Stimulated activated effector memory CD8-positive, alpha-beta T cell treated with anti-CD3 and anti-CD28 coated beads, Interleukin-12 subunit alpha, Interleukin-12 subunit beta, amount 100 ng/mL, for 72 hours (primary cell): Measurements from ENCODE around the gene ZNF438.

Source experiments
- ATAC-seq: fragments of 150-1000 bp; cut with Tn5 transposase; 2 replicates; pipeline ENCODE4 v1.10.0; 2021
- DNase-seq, 2 donors: peaks; one replicate each; pipeline ENCODE4 v3.0.0; 2021 to 2022; ENCODE audit warnings: low spot score in 2 of 2
- H3K27ac Mint-ChIP-seq: one replicate; pipeline ENCODE4 v1.8.0; 2022; ENCODE audit warnings: mild to moderate bottlenecking, mixed read lengths
- H3K36me3 Mint-ChIP-seq: one replicate; pipeline ENCODE4 v1.8.0; 2022; ENCODE audit warnings: mild to moderate bottlenecking, mixed read lengths
- H3K4me1 Mint-ChIP-seq: one replicate; pipeline ENCODE4 v1.8.0; 2022; ENCODE audit warnings: mixed read lengths
- H3K4me3 Mint-ChIP-seq: one replicate; pipeline ENCODE4 v1.8.0; 2022; ENCODE audit warnings: mild to moderate bottlenecking, mixed read lengths
- H3K9me3 Mint-ChIP-seq: one replicate; pipeline ENCODE4 v1.8.0; 2022; ENCODE audit warnings: mixed read lengths

Gene ZNF438, protein sequence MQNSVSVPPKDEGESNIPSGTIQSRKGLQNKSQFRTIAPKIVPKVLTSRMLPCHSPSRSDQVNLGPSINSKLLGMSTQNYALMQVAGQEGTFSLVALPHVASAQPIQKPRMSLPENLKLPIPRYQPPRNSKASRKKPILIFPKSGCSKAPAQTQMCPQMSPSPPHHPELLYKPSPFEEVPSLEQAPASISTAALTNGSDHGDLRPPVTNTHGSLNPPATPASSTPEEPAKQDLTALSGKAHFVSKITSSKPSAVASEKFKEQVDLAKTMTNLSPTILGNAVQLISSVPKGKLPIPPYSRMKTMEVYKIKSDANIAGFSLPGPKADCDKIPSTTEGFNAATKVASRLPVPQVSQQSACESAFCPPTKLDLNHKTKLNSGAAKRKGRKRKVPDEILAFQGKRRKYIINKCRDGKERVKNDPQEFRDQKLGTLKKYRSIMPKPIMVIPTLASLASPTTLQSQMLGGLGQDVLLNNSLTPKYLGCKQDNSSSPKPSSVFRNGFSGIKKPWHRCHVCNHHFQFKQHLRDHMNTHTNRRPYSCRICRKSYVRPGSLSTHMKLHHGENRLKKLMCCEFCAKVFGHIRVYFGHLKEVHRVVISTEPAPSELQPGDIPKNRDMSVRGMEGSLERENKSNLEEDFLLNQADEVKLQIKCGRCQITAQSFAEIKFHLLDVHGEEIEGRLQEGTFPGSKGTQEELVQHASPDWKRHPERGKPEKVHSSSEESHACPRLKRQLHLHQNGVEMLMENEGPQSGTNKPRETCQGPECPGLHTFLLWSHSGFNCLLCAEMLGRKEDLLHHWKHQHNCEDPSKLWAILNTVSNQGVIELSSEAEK

GRCh38 chr10:31031558-31032257 lies at the start of gene ZNF438:
Gene ZNF438, minus strand, starts transcription at chr10:31031865. Its CDS starts 154,831 bp downstream, at chr10:30877034.
- Mint-ChIP-seq H3K9me3 (no peaks in the 10 kb centered on the region), H3K27ac (peak within 1 kb of the TSS; percentile 98), H3K36me3 (peaks cover 7% of the 10 kb centered on the region), H3K4me3 (peak within 1 kb of the TSS; percentile 82), H3K4me1 (peaks cover 13% of the 10 kb centered on the region)
- peak; percentile 97 to 98 for DNase-seq
- ATAC-seq: peak; percentile 90

DNA sequence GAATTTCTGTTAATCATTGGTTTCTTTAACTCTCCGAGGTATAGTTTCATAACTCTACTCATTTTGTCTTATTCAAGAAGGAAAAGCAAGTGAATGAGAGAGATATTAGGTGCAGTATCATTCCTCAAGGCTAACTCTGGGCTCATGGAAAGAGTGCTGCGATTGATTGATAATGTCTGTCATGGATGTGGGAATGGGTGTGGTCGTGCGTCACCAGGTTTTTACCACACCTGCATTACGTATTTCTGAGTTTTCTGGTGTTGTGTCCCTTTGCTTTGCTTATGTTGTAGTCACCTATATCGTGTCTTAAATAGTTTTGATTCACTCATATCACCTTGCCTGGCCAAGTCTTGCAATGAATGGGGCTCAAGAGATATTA lies 44.9 kb upstream of the ZNF438 start:
- no peaks in the 10 kb centered on the region for H3K9me3 Mint-ChIP-seq
- no peaks in the 10 kb centered on the region for H3K36me3 Mint-ChIP-seq
- H3K4me3 Mint-ChIP-seq: no peak overlapping the region
- H3K27ac Mint-ChIP-seq: no peak overlapping the region
- ATAC-seq (no peak), DNase-seq (no peak)
- no peaks in the 10 kb centered on the region for H3K4me1 Mint-ChIP-seq

GRCh38 chr10:31075881-31076609 lies 44.4 kb upstream of the ZNF438 start:
- Mint-ChIP-seq H3K27ac (no peak overlapping the region), H3K36me3 (no peaks in the 10 kb centered on the region), H3K4me3 (no peak overlapping the region), H3K9me3 (no peaks in the 10 kb centered on the region), H3K4me1 (no peaks in the 10 kb centered on the region)
- no peak for ATAC-seq
- no peak for DNase-seq

- no peaks in the 10 kb centered on the region for H3K36me3 Mint-ChIP-seq
- no peak overlapping the region for H3K4me3 Mint-ChIP-seq
- H3K27ac Mint-ChIP-seq: no peak overlapping the region
- no peak for ATAC-seq
- DNase-seq: no peak
- H3K4me1 Mint-ChIP-seq: no peaks in the 10 kb centered on the region
- no peaks in the 10 kb centered on the region for H3K9me3 Mint-ChIP-seq
These were observed 43.8 kb upstream of the ZNF438 start for GRCh38 chr10:31075434-31075833.

GRCh38 chr10:31074722-31075086 lies 43.0 kb upstream of the ZNF438 start:
- no peaks in the 10 kb centered on the region for H3K4me1 Mint-ChIP-seq
- no peaks in the 10 kb centered on the region for H3K36me3 Mint-ChIP-seq
- no peaks in the 10 kb centered on the region for H3K9me3 Mint-ChIP-seq
- H3K27ac Mint-ChIP-seq: no peak overlapping the region
- no peak for DNase-seq
- ATAC-seq: no peak
- no peak overlapping the region for H3K4me3 Mint-ChIP-seq

DNA sequence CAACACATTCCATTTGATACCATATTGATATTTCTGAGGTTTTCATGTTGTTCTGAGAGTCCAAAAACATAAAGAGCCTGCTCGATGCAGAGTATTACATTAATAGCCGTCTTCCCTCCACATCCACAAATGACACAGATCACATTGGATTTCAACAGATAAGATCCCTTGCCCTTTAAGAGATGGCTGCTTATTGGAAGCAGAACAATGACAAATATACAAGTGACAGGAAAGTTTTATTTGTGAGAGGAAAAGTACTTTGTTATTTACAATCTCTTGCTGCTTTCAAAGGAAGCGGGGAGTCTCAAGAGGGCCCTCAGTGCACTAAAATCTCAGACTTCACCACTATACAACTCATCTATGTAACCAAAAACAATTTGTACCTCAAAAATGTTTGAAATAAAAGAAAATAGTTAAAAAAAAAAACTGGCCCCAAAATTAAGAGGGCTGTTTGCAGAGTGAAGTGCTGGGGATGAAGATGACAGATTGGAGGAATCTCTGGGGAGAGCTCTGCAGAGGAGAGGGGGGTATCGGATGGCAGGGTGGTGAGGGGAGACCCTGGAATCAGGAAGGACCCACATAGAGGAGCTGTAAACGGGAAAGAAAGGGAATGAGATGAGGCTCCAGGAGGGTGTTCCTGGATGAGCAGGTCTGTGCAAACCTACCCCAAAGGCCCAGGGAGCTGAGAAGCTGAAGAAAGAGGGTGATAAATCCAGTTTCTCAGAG lies 42.5 kb upstream of the ZNF438 start:
- H3K4me3 Mint-ChIP-seq: no peak overlapping the region
- DNase-seq: no peak
- no peaks in the 10 kb centered on the region for H3K9me3 Mint-ChIP-seq
- H3K4me1 Mint-ChIP-seq: no peaks in the 10 kb centered on the region
- no peaks in the 10 kb centered on the region for H3K36me3 Mint-ChIP-seq
- no peak overlapping the region for H3K27ac Mint-ChIP-seq
- no peak for ATAC-seq

- DNase-seq: no peak
- Mint-ChIP-seq H3K36me3 (no peaks in the 10 kb centered on the region), H3K9me3 (no peaks in the 10 kb centered on the region), H3K27ac (no peak overlapping the region), H3K4me3 (no peak overlapping the region), H3K4me1 (no peaks in the 10 kb centered on the region)
- no peak for ATAC-seq
These were observed 41.5 kb upstream of the ZNF438 start for GRCh38 chr10:31073211-31073610.

- no peak overlapping the region for H3K4me3 Mint-ChIP-seq
- no peak overlapping the region for H3K27ac Mint-ChIP-seq
- ATAC-seq (no peak), DNase-seq (no peak)
- H3K36me3 Mint-ChIP-seq: no peaks in the 10 kb centered on the region
- H3K9me3 Mint-ChIP-seq: no peaks in the 10 kb centered on the region
- H3K4me1 Mint-ChIP-seq: no peaks in the 10 kb centered on the region
These were observed 40.8 kb upstream of the ZNF438 start for GRCh38 chr10:31072451-31072850.

DNA sequence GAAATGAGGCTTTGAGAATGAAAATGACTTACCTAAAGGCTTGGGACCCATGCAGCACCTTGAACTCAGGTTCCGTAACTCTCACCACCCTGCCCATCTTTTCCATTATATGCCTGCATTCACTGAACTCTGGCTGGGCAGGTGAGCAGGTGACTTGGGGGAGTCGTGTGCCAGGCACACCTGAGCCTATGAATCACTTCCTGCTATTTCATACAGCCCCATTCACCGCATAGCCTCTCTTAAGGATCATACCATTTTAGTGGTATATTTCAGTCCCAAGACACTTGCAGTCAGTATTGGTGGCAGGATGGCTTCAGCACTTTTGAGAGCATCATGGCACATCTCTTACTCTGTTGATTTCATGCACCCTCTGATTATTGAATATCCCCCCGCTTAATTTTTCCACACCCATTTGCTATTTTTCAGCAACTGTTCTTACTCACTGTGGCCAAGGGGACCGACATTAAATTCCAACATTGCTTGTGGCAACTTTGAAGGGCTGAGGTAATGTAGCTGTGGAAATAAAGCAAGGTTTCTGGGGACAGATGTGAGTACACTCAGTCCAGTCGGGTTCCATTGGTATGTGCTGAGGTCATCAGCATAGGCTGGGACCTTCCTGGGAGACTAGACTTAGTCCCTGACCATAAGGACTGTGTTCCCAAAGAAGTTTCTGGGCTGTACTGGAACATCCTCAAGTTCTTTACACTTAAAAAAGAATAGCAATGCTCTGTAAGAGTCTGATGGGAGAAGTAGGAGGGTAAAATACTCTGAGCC lies 39.8 kb upstream of the ZNF438 start:
- no peak overlapping the region for H3K4me3 Mint-ChIP-seq
- H3K9me3 Mint-ChIP-seq: no peaks in the 10 kb centered on the region
- H3K27ac Mint-ChIP-seq: no peak overlapping the region
- no peak for ATAC-seq
- H3K4me1 Mint-ChIP-seq: no peaks in the 10 kb centered on the region
- no peaks in the 10 kb centered on the region for H3K36me3 Mint-ChIP-seq
- no peak for DNase-seq

DNA sequence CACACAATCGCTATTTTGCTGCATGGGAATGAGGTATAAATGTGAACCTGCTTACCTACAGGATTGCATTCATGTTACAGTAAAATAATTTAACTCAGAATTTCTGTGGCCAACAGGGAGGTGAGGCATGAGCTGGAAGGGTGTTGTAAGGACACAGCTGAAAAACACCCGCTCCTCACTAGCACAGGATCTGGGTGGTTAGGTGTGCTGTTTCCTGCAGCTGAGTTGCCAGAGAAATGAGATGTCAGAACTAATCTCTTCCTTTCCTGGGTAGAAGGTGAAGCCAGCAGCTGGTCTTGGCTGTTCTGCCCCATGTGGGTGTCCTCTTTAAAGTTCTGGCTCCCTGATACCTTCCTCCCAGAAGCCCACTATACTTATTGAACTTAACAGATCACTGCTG lies 39.0 kb upstream of the ZNF438 start:
- Mint-ChIP-seq H3K4me3 (no peak overlapping the region), H3K9me3 (no peaks in the 10 kb centered on the region), H3K4me1 (no peaks in the 10 kb centered on the region), H3K36me3 (no peaks in the 10 kb centered on the region), H3K27ac (no peak overlapping the region)
- DNase-seq (no peak), ATAC-seq (no peak)

GRCh38 chr10:31070025-31070424 lies 38.4 kb upstream of the ZNF438 start:
- H3K4me1 Mint-ChIP-seq: no peaks in the 10 kb centered on the region
- ATAC-seq (no peak), DNase-seq (no peak)
- H3K9me3 Mint-ChIP-seq: no peaks in the 10 kb centered on the region
- H3K36me3 Mint-ChIP-seq: no peaks in the 10 kb centered on the region
- no peak overlapping the region for H3K4me3 Mint-ChIP-seq
- no peak overlapping the region for H3K27ac Mint-ChIP-seq

- no peak for ATAC-seq
- Mint-ChIP-seq H3K9me3 (no peaks in the 10 kb centered on the region), H3K27ac (no peak overlapping the region), H3K4me3 (no peak overlapping the region), H3K36me3 (no peaks in the 10 kb centered on the region), H3K4me1 (no peaks in the 10 kb centered on the region)
- DNase-seq: no peak
These were observed 37.7 kb upstream of the ZNF438 start for GRCh38 chr10:31069411-31069810.

- no peaks in the 10 kb centered on the region for H3K36me3 Mint-ChIP-seq
- no peak overlapping the region for H3K27ac Mint-ChIP-seq
- no peak for DNase-seq
- H3K4me3 Mint-ChIP-seq: no peak overlapping the region
- ATAC-seq: no peak
- no peaks in the 10 kb centered on the region for H3K9me3 Mint-ChIP-seq
- no peaks in the 10 kb centered on the region for H3K4me1 Mint-ChIP-seq
These were observed 32.7 kb upstream of the ZNF438 start for GRCh38 chr10:31064348-31064747.

DNA sequence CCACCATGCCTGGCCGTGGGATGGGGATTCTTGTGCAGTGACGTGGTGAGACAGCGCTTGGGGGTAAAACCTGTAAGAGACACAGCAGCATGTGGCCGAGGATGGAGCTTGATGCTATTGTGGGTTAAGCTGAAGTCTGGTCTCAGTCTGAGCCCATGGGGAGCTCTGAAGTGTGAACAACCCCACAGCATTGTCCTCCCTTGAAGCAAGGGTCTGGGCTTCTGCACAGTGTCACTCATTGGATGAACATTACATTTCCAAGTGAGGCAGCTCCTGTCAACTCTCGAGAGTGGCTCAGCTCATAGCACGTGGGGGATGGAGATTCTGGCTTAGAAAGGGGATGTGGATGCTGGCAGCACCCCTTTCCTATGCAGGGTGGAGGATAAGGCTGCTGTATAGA lies 32.2 kb upstream of the ZNF438 start:
- no peaks in the 10 kb centered on the region for H3K9me3 Mint-ChIP-seq
- H3K4me3 Mint-ChIP-seq: no peak overlapping the region
- no peak overlapping the region for H3K27ac Mint-ChIP-seq
- H3K36me3 Mint-ChIP-seq: no peaks in the 10 kb centered on the region
- DNase-seq (no peak), ATAC-seq (no peak)
- H3K4me1 Mint-ChIP-seq: no peaks in the 10 kb centered on the region
